Anterior cingulate cortex (tissue), 58 donors: ENCODE measurements around the gene KNOP1.
"Not testable (repeated sequence)": the region's sequence is repeated elsewhere in the genome, so short reads cannot be mapped to it uniquely, and the experiment has no call there.

Experiments
- DNase-seq, 58 donors: peaks; one replicate each; lab custom pipeline; 2025; lab: John Stamatoyannopoulos, UW

The KNOP1 gene

GRCh38 chr16:19745286-19746010 is 27.4 kb upstream of the KNOP1 start:
- peak in 19 of 58 donors; percentile 5 to 54 (median 14) for DNase-seq

GRCh38 chr16:19744670-19745069 is 26.6 kb upstream of the KNOP1 start:
- no peak for DNase-seq

GRCh38 chr16:19743816-19744159 is 25.8 kb upstream of the KNOP1 start:
- no peak for DNase-seq

- DNase-seq, result no peak
Observed at GRCh38 chr16:19741354-19741753, 23.3 kb upstream of the KNOP1 start.

- peak in 3 of 58 donors; percentile 1 to 33 (median 7) for DNase-seq
Observed at GRCh38 chr16:19737306-19738038, 19.4 kb upstream of the KNOP1 start.

- peak in 21 of 58 donors; percentile 1 to 57 (median 16) for DNase-seq
Observed at GRCh38 chr16:19735074-19735867, 17.2 kb upstream of the KNOP1 start.

- no peak for DNase-seq
Observed at GRCh38 chr16:19733551-19733950, 15.5 kb upstream of the KNOP1 start.

- DNase-seq, result no peak
Observed at GRCh38 chr16:19728636-19728965, 10.6 kb upstream of the KNOP1 start.

- no peak for DNase-seq
Observed at GRCh38 chr16:19722981-19723380, 5.0 kb upstream of the KNOP1 start.

GRCh38 chr16:19722269-19722952 is 4.4 kb upstream of the KNOP1 start:
- DNase-seq, result no peak

GRCh38 chr16:19718624-19718965 is 568 bp upstream of the KNOP1 start:
- peak in 9 of 58 donors; percentile 27 to 65 (median 44) for DNase-seq

GRCh38 chr16:19717314-19717713 is 713 bp downstream of the KNOP1 start:
- DNase-seq, result no peak

- not testable (repeated sequence) for DNase-seq
Observed at GRCh38 chr16:19716728-19717127, 1.3 kb downstream of the KNOP1 start.

GRCh38 chr16:19716183-19716582 is 1.8 kb downstream of the KNOP1 start:
- no peak for DNase-seq

GRCh38 chr16:19715566-19715965 is 2.5 kb downstream of the KNOP1 start:
- no peak for DNase-seq

- no peak for DNase-seq
Observed at GRCh38 chr16:19713697-19714096, 4.3 kb downstream of the KNOP1 start.

GRCh38 chr16:19712418-19713058 is 5.5 kb downstream of the KNOP1 start:
- no peak for DNase-seq

GRCh38 chr16:19711643-19712042 is 6.4 kb downstream of the KNOP1 start:
- no peak for DNase-seq

GRCh38 chr16:19710991-19711545 is 7.0 kb downstream of the KNOP1 start:
- peak in 1 of 58 donors; percentile 21 for DNase-seq
